GM21619 (cell line): ENCODE measurements around the gene USP10.

Source experiments
- ATAC-seq: cut with Tn5 transposase; IDR thresholded peaks from one replicate; pipeline ENCODE4 v1.9.1; 2021; ENCODE audit not compliant: unreplicated experiment

Gene USP10

DNA sequence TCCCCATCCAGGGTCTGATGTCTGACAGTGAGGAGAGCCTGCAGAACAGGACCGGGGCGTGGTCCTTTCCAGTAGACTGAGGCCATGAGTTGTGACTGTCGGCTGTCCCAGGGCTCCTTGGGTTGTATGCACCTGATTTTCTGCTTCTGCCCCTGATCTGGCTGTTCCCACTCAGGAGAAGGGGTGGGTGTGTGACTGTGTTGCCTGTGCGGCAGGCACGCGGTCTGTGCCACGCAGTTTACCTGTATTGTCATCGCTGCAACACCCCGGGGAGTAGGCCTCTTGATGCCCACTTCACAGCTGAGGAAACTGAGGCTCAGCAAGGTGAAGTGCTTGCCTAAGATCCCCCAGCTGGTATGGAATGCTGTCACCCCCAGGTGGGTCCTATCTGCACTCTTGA lies 121.4 kb downstream of the USP10 start:
- no peak for ATAC-seq

DNA sequence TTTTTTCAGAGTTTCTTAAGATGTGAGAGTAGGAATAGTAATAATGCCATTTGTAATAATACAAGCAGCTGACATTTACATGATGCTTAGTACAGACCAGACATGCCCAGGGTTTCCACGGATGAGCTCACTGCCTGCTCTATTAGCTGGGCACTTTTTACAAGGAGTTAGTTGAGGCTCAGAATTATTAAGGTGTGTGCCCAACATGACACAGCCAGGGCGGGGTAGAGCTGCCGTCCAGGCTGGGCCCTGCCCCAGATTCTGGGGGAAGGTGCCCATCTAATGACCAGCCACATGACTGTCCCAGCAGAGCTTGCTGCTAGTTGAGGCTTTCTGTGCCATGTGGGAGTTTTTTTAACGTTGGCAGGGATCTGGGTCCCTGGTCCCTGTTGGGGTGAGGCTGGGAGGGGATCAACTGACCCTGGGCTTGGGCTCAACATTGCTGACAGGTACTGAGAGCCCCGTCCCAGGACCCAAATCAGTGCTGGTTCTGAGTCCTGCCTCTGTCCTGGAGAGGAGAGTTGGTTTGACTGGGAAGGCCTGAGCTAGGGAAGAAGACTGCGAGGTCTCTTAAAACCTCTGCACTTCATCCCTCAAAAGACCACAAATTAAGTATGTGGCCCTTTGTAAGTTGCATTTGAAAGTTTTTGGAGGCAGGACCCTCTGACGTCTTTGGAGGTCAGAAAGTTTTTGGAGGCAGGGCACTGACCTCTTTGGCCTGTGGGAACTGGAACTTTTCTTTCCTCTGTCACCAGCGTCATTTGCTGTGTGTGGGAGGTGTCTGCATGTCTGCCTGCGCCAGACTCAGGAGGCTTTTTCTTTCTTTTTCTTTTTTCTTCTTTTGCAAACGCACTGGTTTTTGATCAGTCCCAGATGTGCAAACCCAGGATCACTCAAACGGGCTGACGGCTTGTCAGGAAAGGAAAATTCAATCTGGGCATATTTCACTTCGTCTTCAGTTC lies 122.2 kb downstream of the USP10 start:
- ATAC-seq, result no peak

DNA sequence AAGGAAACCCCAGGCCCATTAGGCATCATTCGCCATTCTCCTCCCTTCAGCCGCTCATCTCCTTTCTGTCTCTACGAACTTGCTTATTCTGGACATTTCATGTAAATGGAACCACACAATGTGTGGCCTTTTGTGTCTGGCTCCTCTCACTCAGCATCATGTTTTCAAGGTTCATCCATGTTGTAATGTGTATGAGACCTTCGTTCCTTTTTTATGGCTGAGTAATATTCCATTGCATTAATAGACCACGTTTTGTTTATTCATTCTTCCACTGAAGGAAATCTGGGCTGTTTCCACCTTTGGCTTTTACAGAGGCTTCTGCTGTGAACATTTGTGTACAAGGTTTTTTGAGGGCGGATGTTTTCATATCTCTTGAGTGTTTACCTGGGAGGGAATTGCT lies 123.2 kb downstream of the USP10 start:
- ATAC-seq, result no peak

DNA sequence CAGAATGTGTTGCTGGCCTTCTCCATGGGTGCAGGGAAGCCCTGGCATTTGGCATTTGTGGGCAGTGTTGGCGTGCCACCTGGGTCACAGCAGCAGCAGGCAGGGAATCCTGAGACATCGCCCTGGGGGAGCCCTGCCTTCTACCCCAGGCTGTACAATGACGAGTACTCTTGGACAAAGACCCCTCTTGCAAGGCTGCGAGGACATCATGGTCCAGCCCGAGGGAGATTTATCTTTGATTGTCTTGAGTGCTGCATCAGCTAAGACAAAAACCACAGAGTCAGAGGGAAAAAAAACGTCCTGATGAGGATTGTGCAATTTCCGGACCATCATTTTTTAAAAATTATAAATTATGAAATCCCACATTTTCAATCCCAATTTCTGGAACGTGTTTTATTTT lies 123.7 kb downstream of the USP10 start:
- ATAC-seq, result no peak

DNA sequence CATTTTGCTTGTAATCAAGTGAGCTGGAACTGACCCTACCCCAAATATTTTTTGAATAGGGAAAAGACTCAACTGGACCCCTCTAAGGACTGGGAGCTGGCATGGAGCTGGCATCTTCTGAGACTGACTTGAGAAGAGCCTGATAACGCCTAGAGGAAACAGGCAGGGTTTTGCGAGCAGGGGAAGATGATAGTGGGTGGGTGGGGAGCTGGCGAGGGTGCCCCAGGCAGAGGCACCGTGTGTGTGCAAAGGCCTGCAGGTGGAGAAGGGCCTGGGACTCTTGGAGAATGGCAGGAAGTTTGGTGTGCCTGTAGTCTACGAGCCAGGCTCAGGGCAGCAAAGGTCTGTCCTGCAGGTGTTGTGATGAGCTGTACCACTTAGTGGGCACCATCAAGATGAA lies 124.1 kb downstream of the USP10 start:
- ATAC-seq, result no peak

DNA sequence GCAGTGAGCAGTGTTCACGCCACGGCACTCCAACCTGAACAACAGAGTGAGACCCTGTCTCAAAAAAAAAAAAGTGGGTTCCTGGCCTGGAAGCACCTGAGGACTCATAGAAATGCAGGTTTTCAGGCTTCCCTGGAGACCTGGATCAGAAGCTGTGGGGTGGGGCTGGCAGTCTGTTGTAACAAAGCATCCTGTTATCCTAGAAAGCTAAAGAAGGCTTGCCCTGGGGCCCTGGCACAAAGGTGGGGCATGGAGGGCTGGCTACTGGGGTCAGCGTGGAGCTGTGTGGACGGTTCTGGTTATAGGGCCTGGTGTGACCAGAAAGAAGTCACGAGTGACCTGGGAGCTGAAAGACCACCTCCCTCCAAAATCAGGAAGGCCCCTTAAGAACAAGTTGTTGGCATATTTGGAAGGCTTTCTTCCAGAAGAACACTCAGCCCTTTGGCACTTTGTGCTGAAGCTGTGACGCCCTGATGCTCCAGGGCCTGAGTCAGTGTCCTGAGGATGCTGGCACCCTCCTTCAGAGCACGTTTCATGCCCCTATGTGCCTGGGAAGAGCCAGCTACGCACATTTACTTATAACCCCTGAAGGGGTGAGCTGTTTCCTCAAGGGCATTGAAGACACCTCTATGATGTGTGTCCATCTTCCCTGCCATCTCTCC lies 126.2 kb downstream of the USP10 start:
- ATAC-seq, result no peak

DNA sequence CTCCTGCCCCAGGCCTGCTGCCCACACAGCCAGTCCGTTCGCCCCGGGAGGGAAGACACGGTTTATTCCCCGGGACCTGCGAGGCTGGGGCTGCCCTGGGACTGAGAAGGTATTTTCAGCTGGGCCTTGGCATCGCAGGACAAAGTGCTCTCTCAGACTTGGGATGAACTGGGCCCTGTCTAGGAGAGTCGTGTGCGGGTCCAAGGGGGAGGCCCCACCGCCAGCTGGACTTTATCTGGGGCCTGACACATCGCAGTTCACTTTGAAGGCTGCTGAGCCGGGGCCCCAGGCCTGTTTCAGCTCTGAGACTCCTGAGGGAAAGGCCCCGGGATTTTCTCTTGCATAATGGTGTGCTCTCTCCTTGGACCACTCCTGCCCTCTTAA lies 126.8 kb downstream of the USP10 start:
- no peak for ATAC-seq

DNA sequence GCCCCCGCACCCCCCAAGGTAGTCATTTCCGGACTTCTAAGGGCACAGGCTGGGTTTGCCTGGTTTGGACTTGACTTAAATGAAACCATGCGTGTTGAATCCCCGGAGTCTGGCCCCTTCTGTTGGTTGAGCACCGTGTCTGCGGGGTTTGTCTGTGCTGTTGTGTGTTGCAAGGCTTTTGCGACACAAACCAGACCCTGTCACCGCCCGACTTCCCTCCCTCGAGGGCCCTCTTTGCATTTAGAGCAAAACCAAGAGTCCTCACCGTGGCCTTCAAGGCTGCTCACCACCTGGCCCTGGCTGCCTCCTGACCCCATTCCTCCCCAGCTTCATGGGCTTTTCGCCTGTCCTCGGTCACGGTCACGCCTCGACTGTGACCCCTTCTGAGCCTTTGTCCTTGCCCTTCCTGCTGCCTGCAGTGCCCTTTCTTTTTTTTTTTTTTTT lies 127.4 kb downstream of the USP10 start:
- no peak for ATAC-seq

DNA sequence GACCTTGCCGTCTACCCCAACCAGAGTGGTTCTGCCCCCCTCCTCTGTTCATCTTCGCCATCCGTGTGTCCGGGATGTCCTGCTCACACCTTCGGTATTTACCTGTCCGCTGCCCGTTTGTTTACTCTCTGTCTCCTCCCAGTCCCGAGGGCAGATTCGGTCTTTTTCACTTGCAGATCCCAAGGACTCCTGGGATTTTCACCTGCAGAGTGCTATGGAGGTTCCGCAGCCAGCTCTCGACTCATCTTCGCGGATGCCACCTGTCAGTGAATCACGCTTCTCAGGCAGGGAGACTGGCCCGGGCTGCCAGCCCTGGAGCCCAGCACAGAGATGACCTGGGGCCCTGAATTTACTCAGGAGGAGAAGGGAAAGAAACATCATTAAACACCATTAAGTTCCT lies 128.1 kb downstream of the USP10 start:
- ATAC-seq, result no peak

DNA sequence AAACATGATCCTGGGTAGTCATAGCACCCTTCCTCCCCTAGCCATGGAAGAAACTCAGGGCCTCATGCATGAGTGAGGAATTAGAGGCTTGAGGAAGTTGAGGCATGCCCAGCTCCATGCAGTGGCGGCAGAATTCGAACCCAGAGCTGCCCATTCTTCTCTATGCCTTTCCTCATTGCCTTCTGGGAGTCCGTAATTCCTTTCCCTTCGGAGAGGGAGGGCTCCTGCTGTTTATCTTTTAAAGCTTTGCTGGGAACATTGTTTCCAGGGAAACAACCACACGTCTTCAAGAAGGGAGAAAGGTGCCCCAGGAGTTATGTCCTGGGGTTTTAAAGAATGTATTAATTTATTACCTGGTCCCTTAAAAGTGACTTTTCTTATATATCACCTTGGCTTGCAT lies 128.5 kb downstream of the USP10 start:
- no peak for ATAC-seq
